NCI-H82 (cell line): ENCODE results near the gene UBE2D1.
A peak's percentile ranks its signal among the peaks of the same experiment; 100 is the strongest.
"Not testable (repeated sequence)": the region's sequence is repeated elsewhere in the genome, so short reads cannot be mapped to it uniquely, and the experiment has no call there.

Experiments
- DNase-seq: peaks from one replicate; lab custom pipeline; 2025; lab: John Stamatoyannopoulos, UW

UBE2D1 gene

GRCh38 chr10:58384095-58384494 is 49.3 kb downstream of the UBE2D1 start:
- no peak for DNase-seq

- DNase-seq: no peak
These were observed 49.8 kb downstream of the UBE2D1 start for GRCh38 chr10:58384544-58384998.

DNA sequence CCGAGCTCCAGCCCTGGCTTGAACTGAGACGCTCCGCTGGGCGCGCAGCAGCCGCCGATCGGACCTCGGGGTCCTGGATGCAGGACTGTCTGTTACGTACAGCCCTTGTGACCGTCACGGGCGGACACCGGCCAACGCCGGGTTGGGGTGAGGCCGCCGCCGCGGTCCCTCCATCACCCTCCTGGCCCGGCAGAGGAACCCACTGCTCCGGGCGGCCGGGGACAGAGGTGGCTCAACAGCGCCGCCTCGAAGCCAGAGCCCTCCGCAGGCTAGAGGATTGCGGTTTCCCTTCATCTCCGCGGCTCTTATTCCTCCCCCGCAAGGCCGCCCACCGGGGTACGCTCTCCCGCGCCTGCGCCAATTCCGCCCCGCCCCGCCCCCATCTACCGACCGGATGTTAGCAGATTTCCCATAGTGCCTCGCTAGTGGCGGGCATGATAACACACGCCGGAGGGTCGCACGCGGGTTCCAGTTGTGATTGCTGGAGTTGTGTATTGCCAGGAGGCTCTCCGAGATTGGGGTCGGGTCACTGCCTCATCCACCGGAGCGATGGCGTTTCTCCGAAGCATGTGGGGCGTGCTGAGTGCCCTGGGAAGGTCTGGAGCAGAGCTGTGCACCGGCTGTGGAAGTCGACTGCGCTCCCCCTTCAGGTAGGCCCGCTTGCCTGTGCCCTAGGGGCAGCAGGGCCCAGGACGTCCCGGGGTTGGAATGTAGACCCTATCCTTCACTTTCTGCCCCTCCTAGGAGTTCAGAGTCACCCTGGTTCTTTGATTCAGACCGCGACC is 50.4 kb downstream of the UBE2D1 start, which contains the start of gene TFAM:
TFAM (plus strand) TSS at position 412 of the 785 bp plus-strand sequence; CDS start at position 550, 138 bp downstream.
- DNase-seq: peak; percentile 92

- DNase-seq: peak; percentile 60
These were observed 50.9 kb downstream of the UBE2D1 start for GRCh38 chr10:58385784-58386112.

- DNase-seq: no peak
These were observed 54.2 kb downstream of the UBE2D1 start for GRCh38 chr10:58389024-58389423.

DNA sequence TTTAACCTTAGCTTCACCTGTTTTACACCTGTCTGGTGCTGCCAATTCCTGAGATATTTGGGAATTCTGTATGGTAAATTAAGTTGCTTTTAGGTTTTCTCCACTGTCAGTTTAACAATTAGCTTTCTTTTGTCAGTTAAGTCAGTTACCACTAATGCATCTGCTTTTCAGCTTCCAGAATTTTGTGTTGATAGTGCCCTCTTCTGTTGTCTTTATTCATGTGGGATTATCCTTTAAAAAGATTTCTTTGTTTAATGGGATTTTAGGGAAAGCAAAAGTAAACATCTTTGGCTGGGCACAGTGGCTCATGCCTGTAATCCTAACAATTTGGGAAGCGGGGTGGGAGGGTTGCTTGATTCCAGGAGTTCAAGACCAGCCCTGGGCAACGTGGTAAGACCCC is 58.5 kb downstream of the UBE2D1 start:
- peak; percentile 84 for DNase-seq

GRCh38 chr10:58394471-58394870 is 59.7 kb downstream of the UBE2D1 start:
- no peak for DNase-seq

DNA sequence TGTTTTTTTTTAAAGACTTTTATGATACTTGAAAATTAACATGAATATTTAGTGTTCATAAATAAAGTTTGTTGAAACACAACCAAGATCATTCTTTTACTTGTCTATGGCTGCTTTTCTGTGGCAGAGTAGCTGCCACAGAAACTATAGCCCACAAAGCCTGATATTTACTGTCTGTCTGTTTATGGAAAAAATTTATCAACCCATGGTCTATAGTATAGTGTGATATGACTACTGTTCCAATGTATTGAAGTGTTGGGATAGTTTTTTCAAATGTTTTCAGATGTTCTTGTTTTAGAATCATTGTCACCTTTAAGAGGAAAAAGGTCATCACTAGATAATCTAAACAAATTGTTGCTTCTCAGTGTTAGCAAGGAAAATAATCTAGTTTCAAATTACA is 61.3 kb downstream of the UBE2D1 start:
- no peak for DNase-seq

DNA sequence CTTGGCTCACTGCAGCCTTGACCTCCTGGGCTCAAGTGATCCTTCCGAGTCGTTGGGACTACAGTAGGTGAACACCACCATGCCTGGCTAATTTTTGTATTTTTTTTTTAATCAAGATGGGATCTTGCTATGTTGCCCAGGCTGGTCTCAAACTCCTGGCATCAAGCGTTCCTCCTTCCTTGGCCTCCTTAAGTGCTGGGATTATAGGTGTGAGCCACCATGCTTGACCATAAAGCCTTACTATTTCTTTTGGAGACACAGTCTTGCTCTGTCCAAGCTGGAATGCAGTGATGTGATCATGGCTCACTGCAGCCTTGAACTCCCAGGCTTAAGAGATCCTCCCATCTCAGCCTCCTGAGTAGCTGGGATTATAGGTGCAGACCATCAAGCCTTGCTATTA is 63.0 kb downstream of the UBE2D1 start:
- DNase-seq: no peak

DNA sequence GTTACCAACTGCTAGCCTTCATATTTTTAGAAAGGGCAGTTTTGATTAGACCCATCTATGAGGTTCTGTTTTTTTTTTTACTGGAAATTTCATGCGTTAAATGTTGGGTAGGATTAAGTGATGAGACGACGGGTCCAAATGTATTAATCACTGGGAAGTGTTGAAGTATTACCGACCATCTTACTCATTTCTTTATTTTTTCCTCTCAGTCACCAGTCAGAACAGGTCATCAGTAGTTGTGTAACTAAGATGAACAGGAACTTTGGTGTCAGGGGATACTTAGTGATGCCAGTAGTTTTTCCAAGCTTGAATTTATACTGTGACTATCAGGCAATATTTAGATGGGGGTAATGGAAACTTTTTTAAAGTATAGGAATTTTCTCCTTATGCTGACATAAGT is 64.6 kb downstream of the UBE2D1 start:
- DNase-seq: no peak

- no peak for DNase-seq
These were observed 65.8 kb downstream of the UBE2D1 start for GRCh38 chr10:58400609-58401008.

- DNase-seq: no peak
These were observed 69.2 kb downstream of the UBE2D1 start for GRCh38 chr10:58404001-58404400.

DNA sequence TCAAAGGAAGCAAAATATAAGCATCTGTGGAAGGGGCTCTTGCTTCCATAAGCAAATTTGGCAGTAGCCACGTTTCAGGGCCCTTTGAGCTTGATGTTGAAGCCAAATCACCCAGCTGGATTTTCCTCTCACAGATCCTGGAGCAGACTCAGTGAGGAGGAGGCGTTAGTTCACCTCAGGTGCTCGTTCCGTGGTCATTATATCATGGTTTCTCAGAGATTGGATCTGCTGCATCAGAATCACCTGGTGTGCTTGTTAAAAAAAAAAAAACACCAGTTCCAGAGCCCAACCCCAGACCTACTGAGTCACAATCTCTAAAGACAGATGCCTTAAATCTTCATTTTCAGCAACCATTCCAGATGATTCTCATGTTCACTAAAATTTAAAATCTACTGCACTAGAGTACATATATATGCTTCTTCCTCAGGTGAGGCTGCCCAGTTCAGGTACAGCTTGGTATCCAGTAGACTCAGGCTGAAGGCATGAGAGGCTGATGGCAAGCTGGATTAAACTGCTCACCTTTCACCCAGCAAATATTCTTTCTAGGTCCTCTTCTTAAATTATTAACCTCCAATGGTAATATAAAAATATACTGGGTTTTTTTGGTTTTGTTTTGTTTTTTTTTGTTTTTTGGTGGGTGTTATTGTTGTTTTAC is 75.3 kb downstream of the UBE2D1 start:
- DNase-seq: no peak

GRCh38 chr10:58412502-58412961 is 77.7 kb downstream of the UBE2D1 start:
- peak; percentile 55 for DNase-seq

GRCh38 chr10:58414270-58415041 is 79.7 kb downstream of the UBE2D1 start:
- DNase-seq: peak; percentile 21

DNA sequence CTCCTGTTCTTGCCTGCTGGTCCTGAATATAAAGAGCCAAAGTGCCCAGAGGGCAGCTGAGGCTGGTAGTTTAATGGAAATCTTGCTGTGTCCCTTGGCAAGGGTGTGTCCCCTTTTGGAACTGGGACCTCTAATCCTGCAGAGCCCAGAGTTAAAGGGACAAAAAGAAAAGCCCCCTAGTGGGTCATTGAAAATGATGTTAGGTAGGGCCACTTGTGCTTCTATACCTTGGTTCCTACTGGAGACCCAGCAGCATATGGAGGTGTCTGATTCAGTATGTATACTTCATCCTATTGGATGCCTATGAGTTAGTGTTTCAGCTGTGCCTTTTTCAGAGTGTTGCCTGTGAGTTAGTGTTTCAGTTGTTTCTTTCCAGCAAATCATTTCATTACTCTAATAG is 81.0 kb downstream of the UBE2D1 start:
- no peak for DNase-seq

DNA sequence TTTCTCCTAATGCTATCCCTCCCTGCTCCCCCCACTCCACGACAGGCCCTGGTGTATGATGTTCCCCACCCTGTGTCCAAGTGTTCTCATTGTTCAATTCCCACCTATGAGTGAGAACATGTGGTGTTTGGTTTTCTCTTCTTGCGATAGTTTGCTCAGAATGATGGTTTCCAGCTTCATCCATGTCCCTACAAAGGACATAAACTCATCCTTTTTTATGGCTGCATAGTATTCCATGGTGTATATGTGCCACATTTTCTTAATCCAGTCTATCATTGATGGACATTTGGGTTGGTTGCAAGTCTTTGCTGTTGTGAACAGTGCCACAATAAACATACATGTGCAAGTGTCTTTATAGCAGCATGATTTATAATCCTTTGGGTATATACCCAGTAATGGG is 83.1 kb downstream of the UBE2D1 start:
- not testable (repeated sequence) for DNase-seq
